ENCODE measurements around the gene RAB3D.

The RAB3D gene

GRCh38 chr19:11339254-11340098 lies at the start of gene RAB3D (continued):
- TF ChIP-seq ZNF132 (tag by site-specific recombination; IDR thresholded peaks at IDR 0.05; ENCODE audit: borderline replicate concordance) (no peak), ZSCAN4 (tag by site-specific recombination; IDR thresholded peaks at IDR 0.05) (no peak), PBX3 (CRISPR knock-in tag; IDR thresholded peaks at IDR 0.05) (no peak), ZNF791 (tag by site-specific recombination; IDR thresholded peaks at IDR 0.05) (no peak), ZNF830 (tag by site-specific recombination; IDR thresholded peaks at IDR 0.05; ENCODE audit: low read depth) (no peak), ZNF366 (tag by site-specific recombination; conservative IDR thresholded peaks at IDR 0.05) (peak; percentile 60), ZNF302 (tag by site-specific recombination; IDR thresholded peaks at IDR 0.05; ENCODE audit: low read depth) (no peak), ZSCAN30 (tag by site-specific recombination; IDR thresholded peaks at IDR 0.05) (peak; percentile 88), ZNF561 (tag by site-specific recombination; IDR thresholded peaks at IDR 0.05; ENCODE audit: borderline replicate concordance) (0 out of 2 replicates have a peak, but pooled peaks have one; percentile 61), ZNF521 (tag by site-specific recombination; IDR thresholded peaks at IDR 0.05) (no peak), MEIS1 (CRISPR knock-in tag; IDR thresholded peaks at IDR 0.05; ENCODE audit: borderline replicate concordance) (no peak), ZNF768 (tag by site-specific recombination; IDR thresholded peaks at IDR 0.05) (no peak), KLF10 (tag by site-specific recombination; IDR thresholded peaks at IDR 0.05) (peak; percentile 30; the same call in 1 of the 2 replicates), KLF7 (tag by site-specific recombination; IDR thresholded peaks at IDR 0.05; ENCODE audit: borderline replicate concordance) (0 out of 2 replicates have a peak, but pooled peaks have one; percentile 15), ZNF311 (tag by site-specific recombination; IDR thresholded peaks at IDR 0.05; ENCODE audit: borderline replicate concordance) (no peak), ZNF704 (tag by site-specific recombination; IDR thresholded peaks at IDR 0.05) (no peak), TCF7L2 (IDR thresholded peaks at IDR 0.05; ENCODE audit: borderline replicate concordance, low read depth, low read length) (no peak), ZNF24 (tag by site-specific recombination; IDR thresholded peaks at IDR 0.05) (no peak), ZNF274 (IDR thresholded peaks at IDR 0.05; ENCODE audit: low read length) (no peak), ZNF274 (tag by site-specific recombination; IDR thresholded peaks at IDR 0.05; ENCODE audit: borderline replicate concordance) (no peak), ZFP41 (tag by site-specific recombination; IDR thresholded peaks at IDR 0.05; ENCODE audit: borderline replicate concordance) (no peak), EGR2 (tag by site-specific recombination; IDR thresholded peaks at IDR 0.05; ENCODE audit: low read depth) (peak; percentile 79), ZNF792 (tag by site-specific recombination; IDR thresholded peaks at IDR 0.05) (no peak)
- TF ChIP-seq, protein P1, sequence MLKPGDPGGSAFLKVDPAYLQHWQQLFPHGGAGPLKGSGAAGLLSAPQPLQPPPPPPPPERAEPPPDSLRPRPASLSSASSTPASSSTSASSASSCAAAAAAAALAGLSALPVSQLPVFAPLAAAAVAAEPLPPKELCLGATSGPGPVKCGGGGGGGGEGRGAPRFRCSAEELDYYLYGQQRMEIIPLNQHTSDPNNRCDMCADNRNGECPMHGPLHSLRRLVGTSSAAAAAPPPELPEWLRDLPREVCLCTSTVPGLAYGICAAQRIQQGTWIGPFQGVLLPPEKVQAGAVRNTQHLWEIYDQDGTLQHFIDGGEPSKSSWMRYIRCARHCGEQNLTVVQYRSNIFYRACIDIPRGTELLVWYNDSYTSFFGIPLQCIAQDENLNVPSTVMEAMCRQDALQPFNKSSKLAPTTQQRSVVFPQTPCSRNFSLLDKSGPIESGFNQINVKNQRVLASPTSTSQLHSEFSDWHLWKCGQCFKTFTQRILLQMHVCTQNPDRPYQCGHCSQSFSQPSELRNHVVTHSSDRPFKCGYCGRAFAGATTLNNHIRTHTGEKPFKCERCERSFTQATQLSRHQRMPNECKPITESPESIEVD (tag by site-specific recombination; IDR thresholded peaks at IDR 0.05): no peak
- TF ChIP-seq, protein P2, sequence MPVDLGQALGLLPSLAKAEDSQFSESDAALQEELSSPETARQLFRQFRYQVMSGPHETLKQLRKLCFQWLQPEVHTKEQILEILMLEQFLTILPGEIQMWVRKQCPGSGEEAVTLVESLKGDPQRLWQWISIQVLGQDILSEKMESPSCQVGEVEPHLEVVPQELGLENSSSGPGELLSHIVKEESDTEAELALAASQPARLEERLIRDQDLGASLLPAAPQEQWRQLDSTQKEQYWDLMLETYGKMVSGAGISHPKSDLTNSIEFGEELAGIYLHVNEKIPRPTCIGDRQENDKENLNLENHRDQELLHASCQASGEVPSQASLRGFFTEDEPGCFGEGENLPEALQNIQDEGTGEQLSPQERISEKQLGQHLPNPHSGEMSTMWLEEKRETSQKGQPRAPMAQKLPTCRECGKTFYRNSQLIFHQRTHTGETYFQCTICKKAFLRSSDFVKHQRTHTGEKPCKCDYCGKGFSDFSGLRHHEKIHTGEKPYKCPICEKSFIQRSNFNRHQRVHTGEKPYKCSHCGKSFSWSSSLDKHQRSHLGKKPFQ (tag by site-specific recombination; IDR thresholded peaks at IDR 0.05): no peak
- TF ChIP-seq, protein P3, sequence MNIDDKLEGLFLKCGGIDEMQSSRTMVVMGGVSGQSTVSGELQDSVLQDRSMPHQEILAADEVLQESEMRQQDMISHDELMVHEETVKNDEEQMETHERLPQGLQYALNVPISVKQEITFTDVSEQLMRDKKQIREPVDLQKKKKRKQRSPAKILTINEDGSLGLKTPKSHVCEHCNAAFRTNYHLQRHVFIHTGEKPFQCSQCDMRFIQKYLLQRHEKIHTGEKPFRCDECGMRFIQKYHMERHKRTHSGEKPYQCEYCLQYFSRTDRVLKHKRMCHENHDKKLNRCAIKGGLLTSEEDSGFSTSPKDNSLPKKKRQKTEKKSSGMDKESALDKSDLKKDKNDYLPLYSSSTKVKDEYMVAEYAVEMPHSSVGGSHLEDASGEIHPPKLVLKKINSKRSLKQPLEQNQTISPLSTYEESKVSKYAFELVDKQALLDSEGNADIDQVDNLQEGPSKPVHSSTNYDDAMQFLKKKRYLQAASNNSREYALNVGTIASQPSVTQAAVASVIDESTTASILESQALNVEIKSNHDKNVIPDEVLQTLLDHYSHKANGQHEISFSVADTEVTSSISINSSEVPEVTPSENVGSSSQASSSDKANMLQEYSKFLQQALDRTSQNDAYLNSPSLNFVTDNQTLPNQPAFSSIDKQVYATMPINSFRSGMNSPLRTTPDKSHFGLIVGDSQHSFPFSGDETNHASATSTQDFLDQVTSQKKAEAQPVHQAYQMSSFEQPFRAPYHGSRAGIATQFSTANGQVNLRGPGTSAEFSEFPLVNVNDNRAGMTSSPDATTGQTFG (tag by site-specific recombination; IDR thresholded peaks at IDR 0.05; ENCODE audit: borderline replicate concordance): no peak
- TF ChIP-seq, protein P4, sequence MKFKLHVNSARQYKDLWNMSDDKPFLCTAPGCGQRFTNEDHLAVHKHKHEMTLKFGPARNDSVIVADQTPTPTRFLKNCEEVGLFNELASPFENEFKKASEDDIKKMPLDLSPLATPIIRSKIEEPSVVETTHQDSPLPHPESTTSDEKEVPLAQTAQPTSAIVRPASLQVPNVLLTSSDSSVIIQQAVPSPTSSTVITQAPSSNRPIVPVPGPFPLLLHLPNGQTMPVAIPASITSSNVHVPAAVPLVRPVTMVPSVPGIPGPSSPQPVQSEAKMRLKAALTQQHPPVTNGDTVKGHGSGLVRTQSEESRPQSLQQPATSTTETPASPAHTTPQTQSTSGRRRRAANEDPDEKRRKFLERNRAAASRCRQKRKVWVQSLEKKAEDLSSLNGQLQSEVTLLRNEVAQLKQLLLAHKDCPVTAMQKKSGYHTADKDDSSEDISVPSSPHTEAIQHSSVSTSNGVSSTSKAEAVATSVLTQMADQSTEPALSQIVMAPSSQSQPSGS (tag by site-specific recombination; IDR thresholded peaks at IDR 0.05; ENCODE audit: low read depth): no peak
